GM18909 (cell line): ENCODE data around the gene FAM181B.

Experiments used
- ATAC-seq: cut with Tn5 transposase; IDR thresholded peaks from one replicate; pipeline ENCODE4 v1.9.1; 2021; ENCODE audit warnings: mild to moderate bottlenecking; ENCODE audit not compliant: unreplicated experiment, poor library complexity

The FAM181B gene

GRCh38 chr11:82734120-82734479 is 436 bp upstream of the FAM181B start:
- no peak for ATAC-seq

GRCh38 chr11:82732734-82733443 is 775 bp downstream of the FAM181B start:
- ATAC-seq, result peak; percentile 32

- ATAC-seq, result no peak
These were observed 1.3 kb downstream of the FAM181B start for GRCh38 chr11:82732348-82732733.

- no peak for ATAC-seq
These were observed 1.9 kb downstream of the FAM181B start for GRCh38 chr11:82731691-82732277.

- no peak for ATAC-seq
These were observed 2.9 kb downstream of the FAM181B start for GRCh38 chr11:82730754-82731153.

- no peak for ATAC-seq
These were observed 3.4 kb downstream of the FAM181B start for GRCh38 chr11:82730286-82730685.

- no peak for ATAC-seq
These were observed 9.6 kb downstream of the FAM181B start for GRCh38 chr11:82724026-82724425.

GRCh38 chr11:82722231-82722630 is 11.4 kb downstream of the FAM181B start:
- no peak for ATAC-seq

- ATAC-seq, result no peak
These were observed 13.2 kb downstream of the FAM181B start for GRCh38 chr11:82720267-82721065.

GRCh38 chr11:82719361-82720105 is 14.1 kb downstream of the FAM181B start:
- ATAC-seq, result no peak

GRCh38 chr11:82718821-82719220 is 14.8 kb downstream of the FAM181B start:
- no peak for ATAC-seq

GRCh38 chr11:82718307-82718706 is 15.4 kb downstream of the FAM181B start:
- ATAC-seq, result peak; percentile 77

- no peak for ATAC-seq
These were observed 19.1 kb downstream of the FAM181B start for GRCh38 chr11:82714346-82715174.

GRCh38 chr11:82711648-82712047 is 22.0 kb downstream of the FAM181B start:
- no peak for ATAC-seq

- no peak for ATAC-seq
These were observed 29.9 kb downstream of the FAM181B start for GRCh38 chr11:82703796-82704195.

- no peak for ATAC-seq
These were observed 30.4 kb downstream of the FAM181B start for GRCh38 chr11:82703226-82703625.

GRCh38 chr11:82701847-82702520 is 31.7 kb downstream of the FAM181B start:
- ATAC-seq, result peak; percentile 63

GRCh38 chr11:82698576-82699352 is 34.9 kb downstream of the FAM181B start:
- no peak for ATAC-seq

GRCh38 chr11:82692981-82693380 is 40.7 kb downstream of the FAM181B start:
- no peak for ATAC-seq
